ENCODE data around the gene SPHK2. TPM values are rescaled to one million over a fixed set of nuclear protein-coding genes. Genes with fewer than 3 reads are reported as not detected.

SPHK2 gene
- total RNA-seq, 4 donors from 2014 or later: 7.0 to 10.9 (median 9.7) TPM

DNA sequence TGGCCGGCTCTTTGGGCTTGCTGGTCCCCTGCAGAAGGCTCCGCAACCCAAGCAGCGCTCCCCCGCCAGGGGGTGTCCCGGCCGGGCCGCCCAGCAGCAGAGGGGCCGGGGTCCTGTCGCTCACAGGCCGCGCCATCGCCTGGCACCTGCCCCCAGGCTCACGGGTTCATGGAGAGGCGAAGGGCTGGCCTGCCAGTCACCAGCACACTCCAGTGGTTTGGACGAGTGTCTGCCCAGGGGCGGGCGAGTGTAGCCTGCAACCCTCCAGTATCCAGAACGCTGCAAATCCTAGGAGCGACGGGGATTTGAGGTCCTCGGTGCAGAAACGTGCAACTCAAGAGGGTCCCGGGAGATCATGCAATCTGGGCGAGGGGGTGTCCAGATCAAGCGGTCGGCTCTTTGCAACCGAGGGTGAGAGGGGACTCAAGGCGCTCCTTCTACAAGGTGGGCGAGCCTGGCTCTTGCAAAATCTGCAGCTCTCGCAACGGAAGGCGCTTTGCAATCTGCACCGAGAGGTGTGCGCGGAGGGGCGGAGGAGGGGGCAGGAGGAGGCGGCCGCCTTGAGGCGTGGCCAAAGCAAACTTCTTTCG lies 17.6 kb downstream of the SPHK2 start, which contains the start of gene DBP:
Gene DBP (minus strand): TSS at position 521 of the 590 bp plus-strand sequence. CDS start 385 bp downstream, at position 136.
- DNase-seq: peak; percentile 93
- H3K4me1 ChIP-seq: peaks cover 36 to 71% (median 45%) of the 10 kb centered on the region in 3 donors
- H3K9me3 ChIP-seq: no peaks in the 10 kb centered on the region
- peak within 1 kb of the TSS; percentile 95 to 98 (median 96) for H3K27ac ChIP-seq
- peaks cover 0 to 12% (median 0%) of the 10 kb centered on the region in 3 donors for H3K36me3 ChIP-seq
- intact Hi-C loops (cut with DNase I): no loop called here
- no peaks in the 10 kb centered on the region for H3K27me3 ChIP-seq
- peak within 1 kb of the TSS; percentile 63 to 86 (median 76) for H3K4me3 ChIP-seq
- WGBS, 2 donors: 0% methylated on average over 3 to 14 of the region's 40 CpGs
- TF ChIP-seq, protein P1, sequence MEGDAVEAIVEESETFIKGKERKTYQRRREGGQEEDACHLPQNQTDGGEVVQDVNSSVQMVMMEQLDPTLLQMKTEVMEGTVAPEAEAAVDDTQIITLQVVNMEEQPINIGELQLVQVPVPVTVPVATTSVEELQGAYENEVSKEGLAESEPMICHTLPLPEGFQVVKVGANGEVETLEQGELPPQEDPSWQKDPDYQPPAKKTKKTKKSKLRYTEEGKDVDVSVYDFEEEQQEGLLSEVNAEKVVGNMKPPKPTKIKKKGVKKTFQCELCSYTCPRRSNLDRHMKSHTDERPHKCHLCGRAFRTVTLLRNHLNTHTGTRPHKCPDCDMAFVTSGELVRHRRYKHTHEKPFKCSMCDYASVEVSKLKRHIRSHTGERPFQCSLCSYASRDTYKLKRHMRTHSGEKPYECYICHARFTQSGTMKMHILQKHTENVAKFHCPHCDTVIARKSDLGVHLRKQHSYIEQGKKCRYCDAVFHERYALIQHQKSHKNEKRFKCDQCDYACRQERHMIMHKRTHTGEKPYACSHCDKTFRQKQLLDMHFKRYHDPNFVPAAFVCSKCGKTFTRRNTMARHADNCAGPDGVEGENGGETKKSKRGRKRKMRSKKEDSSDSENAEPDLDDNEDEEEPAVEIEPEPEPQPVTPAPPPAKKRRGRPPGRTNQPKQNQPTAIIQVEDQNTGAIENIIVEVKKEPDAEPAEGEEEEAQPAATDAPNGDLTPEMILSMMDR (IDR thresholded peaks at IDR 0.05): peak in 3 of 6 experiments; percentile 3 to 39 (median 21)
- TF ChIP-seq POLR2A (IDR thresholded peaks at IDR 0.05): peak in 2 of 4 donors; percentile 12 to 74

DNA sequence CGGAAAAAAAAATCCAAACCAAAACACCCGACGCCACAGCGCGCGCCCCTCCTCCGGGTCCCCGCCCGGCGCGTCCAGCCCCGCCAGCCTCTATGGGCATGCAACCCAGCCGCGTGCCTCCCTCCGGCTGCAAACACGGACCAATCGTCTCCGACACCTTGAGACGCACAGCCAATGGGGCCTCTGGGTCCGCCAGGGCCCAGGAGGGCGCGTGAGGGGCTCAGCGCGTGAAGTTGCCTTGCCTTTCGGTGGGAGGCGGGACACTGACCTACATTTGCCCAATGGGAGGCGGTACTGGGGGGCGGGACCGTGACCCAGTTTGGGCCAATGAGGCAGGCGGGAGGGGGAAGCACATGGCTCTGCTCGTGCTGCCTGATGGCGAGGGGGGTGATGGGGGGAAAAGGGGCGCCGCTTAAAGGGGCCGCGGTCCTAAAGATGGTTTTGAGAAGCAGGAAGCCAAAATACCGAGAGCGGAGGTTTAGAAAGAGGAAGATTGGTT lies 18.2 kb downstream of the SPHK2 start:
- TF ChIP-seq, protein P1 (IDR thresholded peaks at IDR 0.05): peak in 1 of 6 experiments; percentile 10
- peak in 1 of 4 donors; percentile 5 for TF ChIP-seq POLR2A (IDR thresholded peaks at IDR 0.05)
- no peaks in the 10 kb centered on the region for H3K27me3 ChIP-seq
- DNase-seq: peak; percentile 99
- H3K4me3 ChIP-seq: peak overlapping the region; percentile 63 to 86 (median 76)
- H3K4me1 ChIP-seq: peaks cover 32 to 65% (median 45%) of the 10 kb centered on the region in 3 donors
- WGBS, 2 donors: 0% methylated on average over 7 to 22 of the region's 38 CpGs
- intact Hi-C loops (cut with DNase I): no loop called here
- peak overlapping the region; percentile 95 to 98 (median 96) for H3K27ac ChIP-seq
- peaks cover 0 to 7% (median 0%) of the 10 kb centered on the region in 3 donors for H3K36me3 ChIP-seq
- H3K9me3 ChIP-seq: no peaks in the 10 kb centered on the region

GRCh38 chr19:48637948-48638830 lies 18.9 kb downstream of the SPHK2 start:
- TF ChIP-seq POLR2A (IDR thresholded peaks at IDR 0.05): peak in 1 of 4 donors; percentile 39
- TF ChIP-seq, protein P1 (IDR thresholded peaks at IDR 0.05): peak in 3 of 6 experiments; percentile 3 to 10 (median 3)
- Histone ChIP-seq H3K27ac (peak overlapping the region; percentile 95 to 98 (median 96)), H3K4me3 (peak overlapping the region; percentile 63 to 86 (median 76)), H3K27me3 (no peaks in the 10 kb centered on the region), H3K36me3 (peaks cover 0 to under 1% (median 0%) of the 10 kb centered on the region in 3 donors), H3K9me3 (no peaks in the 10 kb centered on the region), H3K4me1 (peaks cover 26 to 58% (median 38%) of the 10 kb centered on the region in 3 donors)
- 10% methylated on average over 19 to 21 of the region's 29 CpGs for WGBS, 2 donors
- intact Hi-C loops (cut with DNase I): no loop called here
- DNase-seq: peak; percentile 76

GRCh38 chr19:48638831-48639381 lies 19.6 kb downstream of the SPHK2 start:
- Histone ChIP-seq H3K27me3 (no peaks in the 10 kb centered on the region), H3K4me1 (peaks cover 18 to 51% (median 31%) of the 10 kb centered on the region in 3 donors), H3K36me3 (no peaks in the 10 kb centered on the region), H3K27ac (peak overlapping the region; percentile 95 to 98 (median 96)), H3K9me3 (no peaks in the 10 kb centered on the region), H3K4me3 (peak overlapping the region in 2 of 4 donors; percentile 68 to 86)
- 70 to 89% methylated on average over 10 to 16 of the region's 16 CpGs for WGBS, 2 donors
- DNase-seq: no peak
- intact Hi-C loops (cut with DNase I): no loop called here
- TF ChIP-seq, protein P1 (IDR thresholded peaks at IDR 0.05): no peak
- TF ChIP-seq POLR2A (IDR thresholded peaks at IDR 0.05): no peak
